ENCODE measurements around the gene SMPX.

Gene SMPX

GRCh38 chrX:21708116-21708515, 49.8 kb downstream of the SMPX start:
- no peak for DNase-seq

GRCh38 chrX:21705225-21705624, 52.7 kb downstream of the SMPX start:
- DNase-seq, result no peak

- DNase-seq, result no peak
Measured at GRCh38 chrX:21702725-21703124, 55.2 kb downstream of the SMPX start.

- DNase-seq, result no peak
Measured at GRCh38 chrX:21700967-21701366, 56.9 kb downstream of the SMPX start.

GRCh38 chrX:21700275-21700674, 57.6 kb downstream of the SMPX start:
- no peak for DNase-seq

- DNase-seq, result no peak
Measured at GRCh38 chrX:21699136-21699535, 58.8 kb downstream of the SMPX start.

- no peak for DNase-seq
Measured at GRCh38 chrX:21698272-21698671, 59.6 kb downstream of the SMPX start.

- DNase-seq, result no peak
Measured at GRCh38 chrX:21691512-21692018, 66.4 kb downstream of the SMPX start.

- no peak for DNase-seq
Measured at GRCh38 chrX:21683941-21684340, 74.0 kb downstream of the SMPX start.

GRCh38 chrX:21678048-21678612, 79.8 kb downstream of the SMPX start:
- no peak for DNase-seq

GRCh38 chrX:21675931-21676330, 82.0 kb downstream of the SMPX start:
- DNase-seq, result no peak

- no peak for DNase-seq
Measured at GRCh38 chrX:21674430-21675186, 83.3 kb downstream of the SMPX start.

GRCh38 chrX:21666679-21667078, 91.2 kb downstream of the SMPX start:
- no peak for DNase-seq

GRCh38 chrX:21666252-21666651, 91.7 kb downstream of the SMPX start:
- no peak for DNase-seq

GRCh38 chrX:21662761-21663160, 95.2 kb downstream of the SMPX start:
- no peak for DNase-seq

- DNase-seq, result no peak
Measured at GRCh38 chrX:21661316-21661715, 96.6 kb downstream of the SMPX start.

GRCh38 chrX:21660156-21660555, 97.8 kb downstream of the SMPX start:
- DNase-seq, result no peak

GRCh38 chrX:21659320-21659719, 98.6 kb downstream of the SMPX start:
- no peak for DNase-seq

GRCh38 chrX:21658746-21659145, 99.2 kb downstream of the SMPX start:
- no peak for DNase-seq

GRCh38 chrX:21658152-21658737, 99.7 kb downstream of the SMPX start, which contains the start of gene KLHL34:
TSS of gene KLHL34 (minus strand) at chrX:21658330. CDS start at chrX:21657788, 542 bp downstream.
- no peak for DNase-seq

- DNase-seq, result peak in 1 of 4 experiments; percentile 4
Measured at GRCh38 chrX:21657318-21658151, 100.4 kb downstream of the SMPX start.

GRCh38 chrX:21656587-21657317, 101.2 kb downstream of the SMPX start:
- no peak for DNase-seq

Data from activated CD4-positive, CD25-positive, alpha-beta regulatory T cell (primary cell).